HG03045 (cell line): Measurements from ENCODE around the gene PCDH11Y.
"Not testable (repeated sequence)": the region's sequence is repeated elsewhere in the genome, so short reads cannot be mapped to it uniquely, and the experiment has no call there.

Source experiments
- ATAC-seq: cut with Tn5 transposase; IDR thresholded peaks from one replicate; pipeline ENCODE4 v1.9.1; 2021; ENCODE audit warnings: mild to moderate bottlenecking, moderate library complexity; ENCODE audit not compliant: unreplicated experiment

PCDH11Y gene, protein sequence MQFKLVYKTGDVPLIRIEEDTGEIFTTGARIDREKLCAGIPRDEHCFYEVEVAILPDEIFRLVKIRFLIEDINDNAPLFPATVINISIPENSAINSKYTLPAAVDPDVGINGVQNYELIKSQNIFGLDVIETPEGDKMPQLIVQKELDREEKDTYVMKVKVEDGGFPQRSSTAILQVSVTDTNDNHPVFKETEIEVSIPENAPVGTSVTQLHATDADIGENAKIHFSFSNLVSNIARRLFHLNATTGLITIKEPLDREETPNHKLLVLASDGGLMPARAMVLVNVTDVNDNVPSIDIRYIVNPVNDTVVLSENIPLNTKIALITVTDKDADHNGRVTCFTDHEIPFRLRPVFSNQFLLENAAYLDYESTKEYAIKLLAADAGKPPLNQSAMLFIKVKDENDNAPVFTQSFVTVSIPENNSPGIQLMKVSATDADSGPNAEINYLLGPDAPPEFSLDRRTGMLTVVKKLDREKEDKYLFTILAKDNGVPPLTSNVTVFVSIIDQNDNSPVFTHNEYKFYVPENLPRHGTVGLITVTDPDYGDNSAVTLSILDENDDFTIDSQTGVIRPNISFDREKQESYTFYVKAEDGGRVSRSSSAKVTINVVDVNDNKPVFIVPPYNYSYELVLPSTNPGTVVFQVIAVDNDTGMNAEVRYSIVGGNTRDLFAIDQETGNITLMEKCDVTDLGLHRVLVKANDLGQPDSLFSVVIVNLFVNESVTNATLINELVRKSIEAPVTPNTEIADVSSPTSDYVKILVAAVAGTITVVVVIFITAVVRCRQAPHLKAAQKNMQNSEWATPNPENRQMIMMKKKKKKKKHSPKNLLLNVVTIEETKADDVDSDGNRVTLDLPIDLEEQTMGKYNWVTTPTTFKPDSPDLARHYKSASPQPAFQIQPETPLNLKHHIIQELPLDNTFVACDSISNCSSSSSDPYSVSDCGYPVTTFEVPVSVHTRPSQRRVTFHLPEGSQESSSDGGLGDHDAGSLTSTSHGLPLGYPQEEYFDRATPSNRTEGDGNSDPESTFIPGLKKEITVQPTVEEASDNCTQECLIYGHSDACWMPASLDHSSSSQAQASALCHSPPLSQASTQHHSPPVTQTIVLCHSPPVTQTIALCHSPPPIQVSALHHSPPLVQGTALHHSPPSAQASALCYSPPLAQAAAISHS (N-terminal part only)

DNA sequence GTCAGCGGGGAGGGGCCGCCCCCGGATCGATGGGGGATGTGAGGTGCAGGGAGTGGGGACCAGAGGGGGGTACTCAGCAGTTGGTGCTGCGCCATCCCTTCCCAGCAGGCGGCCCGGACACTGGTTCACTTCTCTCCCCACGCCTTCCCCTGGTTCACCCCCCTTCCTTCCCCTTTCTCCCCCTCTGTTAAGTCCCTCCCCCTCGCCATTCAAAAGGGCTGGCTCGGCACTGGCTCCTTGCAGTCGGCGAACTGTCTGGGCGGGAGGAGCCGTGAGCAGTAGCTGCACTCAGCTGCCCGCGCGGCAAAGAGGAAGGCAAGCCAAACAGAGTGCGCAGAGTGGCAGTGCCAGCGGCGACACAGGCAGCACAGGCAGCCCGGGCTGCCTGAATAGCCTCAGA is at the start of gene PCDH11Y:
Gene PCDH11Y (plus strand): TSS at position 240 of the 400 bp plus-strand sequence. CDS start 56,804 bp downstream, outside the sequence.
- not testable (repeated sequence) for ATAC-seq

DNA sequence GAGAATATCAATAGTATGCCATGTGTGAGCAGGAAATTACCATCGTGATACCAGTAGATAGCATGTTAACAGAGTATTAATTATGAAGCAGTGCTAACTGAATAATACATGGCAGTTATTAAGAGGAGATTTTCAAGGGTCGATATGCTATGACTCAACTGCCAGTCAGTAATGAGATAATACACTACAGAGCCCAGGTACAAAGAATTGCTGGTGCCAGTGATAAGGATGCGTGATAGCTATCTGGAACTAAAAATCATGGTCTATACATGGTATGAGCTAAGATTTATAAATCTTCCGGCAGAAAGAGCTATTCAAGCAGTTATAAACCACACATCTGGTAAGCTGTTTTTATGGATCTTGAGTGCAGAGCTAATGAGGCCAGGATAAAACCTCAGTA is 32.2 kb upstream of the PCDH11Y start:
- not testable (repeated sequence) for ATAC-seq

DNA sequence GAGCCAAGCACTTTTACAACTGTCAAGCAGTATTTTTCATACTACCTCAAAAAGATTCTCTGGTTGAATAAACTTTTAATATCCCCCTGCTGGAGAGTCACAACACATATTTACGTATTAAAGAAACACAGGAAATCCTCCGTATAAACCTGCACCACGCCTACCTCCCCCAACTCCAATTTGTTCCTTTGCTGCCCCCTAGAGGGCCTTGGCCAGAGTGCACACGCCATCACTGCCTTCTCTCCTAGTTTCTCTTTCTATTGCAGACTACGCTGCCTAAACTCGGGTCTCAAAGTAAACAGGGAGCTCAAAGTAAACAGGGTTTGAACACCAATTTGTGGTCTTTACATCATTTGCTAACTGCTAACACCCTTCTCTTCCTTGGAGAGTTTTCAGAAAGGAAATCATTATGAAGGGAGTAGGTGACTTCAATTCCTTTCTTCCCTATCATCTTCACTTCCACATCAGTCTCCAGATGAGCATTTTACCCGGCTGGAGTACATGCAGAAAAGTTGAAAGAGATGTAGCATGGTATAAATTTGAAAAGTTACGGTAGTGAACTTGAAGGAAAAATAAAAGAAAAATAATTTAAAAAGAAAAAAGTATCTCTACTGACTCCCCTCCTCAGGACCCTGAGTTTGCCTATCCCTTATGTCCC is 8.2 kb upstream of the PCDH11Y start:
- ATAC-seq, result peak; percentile 99

DNA sequence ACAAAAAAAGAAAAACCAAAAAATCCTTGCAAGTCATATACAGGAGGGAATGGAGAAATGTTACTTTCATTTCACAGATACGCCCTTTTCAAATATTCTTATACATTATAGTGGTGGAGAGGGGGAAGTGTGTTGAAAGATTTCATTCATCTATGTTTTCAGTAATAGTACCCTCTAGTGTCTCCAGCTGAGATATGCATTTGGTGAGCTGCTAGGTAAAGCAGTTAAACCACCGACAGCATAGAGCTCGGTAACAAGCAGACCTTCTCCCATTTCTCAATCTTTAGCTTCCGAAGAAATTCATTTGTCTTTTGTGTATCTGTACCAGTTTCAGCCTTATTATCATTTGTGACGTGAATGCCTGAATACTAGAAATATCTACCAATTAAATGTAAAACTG is 5.2 kb upstream of the PCDH11Y start:
- ATAC-seq, result not testable (repeated sequence)

DNA sequence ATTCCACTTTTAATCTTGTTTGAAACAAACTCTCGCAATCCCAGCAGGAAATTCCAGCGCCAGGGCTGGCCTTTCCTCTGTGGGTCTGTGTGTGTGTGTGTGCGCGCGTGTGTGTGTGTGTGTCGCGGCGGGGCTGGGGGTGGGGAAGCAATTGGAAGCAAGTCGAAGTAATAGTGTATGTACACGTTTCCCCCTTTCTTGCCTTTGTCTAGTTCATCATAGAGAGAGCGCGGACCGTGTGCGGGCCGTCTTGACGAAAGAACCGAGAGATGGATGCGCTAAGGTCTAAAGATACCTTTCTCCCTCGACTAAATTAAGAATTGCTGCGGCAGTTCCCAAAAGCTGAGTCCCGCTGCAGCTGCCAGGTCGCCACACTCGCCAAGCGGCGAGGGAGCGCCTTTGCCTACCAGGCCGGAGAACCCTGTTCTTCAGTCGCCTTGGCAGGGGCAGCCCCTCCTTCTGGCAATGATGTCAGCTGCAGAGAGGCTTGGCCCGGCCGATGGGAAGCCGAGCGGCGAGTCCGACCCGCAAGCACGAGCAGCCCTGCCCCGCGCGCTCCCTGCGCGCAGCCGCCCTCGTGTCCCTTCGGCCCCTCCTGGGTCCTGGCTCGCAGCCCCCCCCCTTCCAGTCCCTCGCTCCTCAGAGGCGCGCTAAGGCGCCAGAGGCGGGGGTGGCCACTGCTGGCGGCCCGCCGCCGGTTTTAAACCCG is 2.5 kb downstream of the PCDH11Y start:
- ATAC-seq, result not testable (repeated sequence)

DNA sequence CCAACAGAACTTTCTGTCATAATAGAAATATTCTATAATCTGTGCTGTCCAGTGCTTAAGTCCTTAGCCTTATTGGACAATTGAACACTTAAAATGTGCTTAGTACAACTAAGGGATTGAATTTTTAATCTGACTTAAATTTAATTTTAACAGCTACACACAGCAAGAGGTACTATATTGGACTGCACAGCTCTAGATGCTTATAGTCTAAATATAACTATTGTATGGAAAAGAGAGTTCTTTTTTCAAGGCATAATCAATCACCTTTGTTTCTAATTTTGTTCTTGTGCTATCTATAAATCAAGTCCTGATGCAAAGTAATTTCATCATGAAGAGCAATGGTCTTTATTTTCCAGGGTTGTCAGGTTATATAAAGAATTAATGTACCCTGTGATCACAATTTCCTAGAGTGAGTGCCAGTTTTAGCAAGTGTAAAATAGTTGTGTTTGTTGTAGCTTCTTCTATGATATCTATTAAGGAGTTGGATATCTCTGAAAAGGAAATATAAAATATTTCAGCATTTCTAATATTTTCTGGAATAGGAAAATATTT is 39.0 kb downstream of the PCDH11Y start:
- ATAC-seq, result not testable (repeated sequence)

DNA sequence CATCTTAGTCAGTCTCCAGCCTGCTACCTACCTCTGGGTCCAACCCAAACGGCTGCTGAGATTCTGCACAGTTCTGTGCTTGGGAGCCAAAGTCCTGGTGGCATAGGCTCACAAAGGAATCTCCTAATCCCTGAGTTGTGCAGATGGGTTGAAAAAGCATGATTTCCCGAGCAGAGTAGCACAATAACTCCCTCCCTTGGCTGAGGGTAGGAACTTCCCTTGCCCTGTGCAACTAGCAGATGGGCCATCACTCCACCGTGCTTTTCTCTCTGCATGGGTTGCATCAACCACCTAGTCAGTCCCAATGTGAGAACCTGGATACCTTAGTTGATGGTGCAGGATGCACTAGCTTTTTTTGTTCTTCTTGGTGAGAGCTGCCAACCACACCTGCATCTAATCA is 82.9 kb downstream of the PCDH11Y start:
- not testable (repeated sequence) for ATAC-seq

DNA sequence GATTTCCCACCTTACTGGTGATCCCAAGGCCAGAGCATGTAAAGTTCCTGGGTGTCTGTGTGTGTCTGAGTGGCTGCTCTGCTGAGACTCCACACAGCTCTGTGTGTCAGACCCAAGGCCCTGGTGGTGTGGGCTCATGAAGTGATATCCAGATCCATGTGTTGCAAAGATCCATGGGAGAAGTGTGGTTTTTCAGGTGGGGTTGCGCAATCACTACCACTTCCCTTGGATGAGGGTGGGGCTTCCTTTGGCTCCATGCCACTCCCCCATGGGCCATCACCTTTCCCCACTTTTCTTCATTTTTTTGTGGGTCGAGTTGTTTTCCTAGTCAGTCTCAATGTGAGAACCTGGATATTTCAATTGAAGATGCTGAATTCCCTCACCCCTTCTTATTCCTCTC is 182.9 kb downstream of the PCDH11Y start:
- ATAC-seq, result not testable (repeated sequence)

DNA sequence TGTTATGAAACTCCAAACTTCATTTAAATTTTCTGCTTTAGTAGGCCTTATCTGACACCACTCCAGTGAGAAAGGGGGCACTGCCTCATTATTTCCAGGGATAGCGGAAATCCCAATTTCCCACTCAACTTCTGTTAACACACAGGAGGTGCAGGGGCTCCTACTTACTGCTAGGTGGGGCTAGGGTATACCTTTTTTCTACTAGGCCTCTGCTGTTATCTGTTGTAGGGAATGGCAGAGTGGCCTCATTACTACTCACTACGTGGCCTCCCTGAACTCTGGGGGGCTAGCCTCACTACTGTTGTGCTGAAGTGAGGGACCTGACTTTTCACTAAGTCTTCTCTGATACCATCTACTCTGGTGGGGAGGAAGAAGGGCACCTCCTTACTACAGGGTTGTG is 215.0 kb downstream of the PCDH11Y start:
- not testable (repeated sequence) for ATAC-seq

DNA sequence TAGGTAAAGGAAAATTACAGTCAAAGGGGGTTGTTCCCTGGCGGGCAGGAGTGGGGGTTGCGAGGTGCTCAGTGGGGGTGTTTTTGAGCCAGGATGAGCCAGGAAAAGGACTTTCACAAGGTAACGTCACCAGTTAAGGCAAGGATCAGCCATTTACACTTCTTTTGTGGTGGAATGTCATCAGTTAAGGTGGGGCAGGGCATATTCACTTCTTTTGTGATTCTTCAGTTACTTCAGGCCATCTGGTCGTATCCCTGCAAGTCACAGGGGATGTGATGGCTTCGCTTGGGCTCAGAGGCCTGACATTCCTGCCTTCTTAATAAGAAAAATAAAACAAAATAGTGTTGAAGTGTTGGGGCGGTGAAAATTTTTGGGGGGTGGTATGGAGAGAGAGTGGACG is 324.8 kb downstream of the PCDH11Y start:
- ATAC-seq, result not testable (repeated sequence)

DNA sequence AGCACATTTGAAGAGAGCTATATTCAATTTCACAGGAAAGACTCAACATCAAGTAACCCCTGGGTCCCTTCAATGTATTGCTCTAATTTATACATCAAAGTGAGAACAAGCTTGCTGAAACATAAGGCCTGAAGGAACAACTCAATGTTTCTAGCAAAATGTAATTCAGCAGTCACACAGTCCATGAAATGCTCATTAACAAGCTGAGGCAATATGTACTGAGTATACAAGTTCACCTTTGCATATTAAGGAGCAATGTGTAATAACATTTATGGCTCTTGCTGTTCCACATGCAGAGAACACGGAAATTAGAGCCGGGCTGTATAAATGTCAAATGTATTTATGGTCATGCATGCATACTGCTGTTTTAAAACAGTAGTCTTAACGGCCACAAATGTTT is 342.1 kb downstream of the PCDH11Y start:
- ATAC-seq, result not testable (repeated sequence)

DNA sequence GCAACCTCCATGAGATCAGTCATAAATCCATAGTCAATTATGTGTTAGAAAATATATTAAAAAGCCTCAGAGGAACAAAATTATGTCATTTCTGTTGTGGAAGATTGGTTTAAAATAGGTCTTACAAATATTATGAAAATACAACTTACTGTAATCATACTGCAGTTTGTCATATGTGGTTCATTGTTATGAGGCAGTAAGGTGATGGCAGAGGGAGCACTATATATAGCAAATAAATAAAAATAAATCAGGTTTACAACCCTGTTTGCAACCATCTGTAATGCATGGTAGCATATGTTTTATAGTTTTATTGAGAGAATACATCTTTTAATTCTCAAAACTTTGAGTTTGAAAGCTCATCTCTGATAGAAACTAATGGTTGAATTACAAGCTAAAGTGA is 543.6 kb downstream of the PCDH11Y start:
- ATAC-seq, result not testable (repeated sequence)

DNA sequence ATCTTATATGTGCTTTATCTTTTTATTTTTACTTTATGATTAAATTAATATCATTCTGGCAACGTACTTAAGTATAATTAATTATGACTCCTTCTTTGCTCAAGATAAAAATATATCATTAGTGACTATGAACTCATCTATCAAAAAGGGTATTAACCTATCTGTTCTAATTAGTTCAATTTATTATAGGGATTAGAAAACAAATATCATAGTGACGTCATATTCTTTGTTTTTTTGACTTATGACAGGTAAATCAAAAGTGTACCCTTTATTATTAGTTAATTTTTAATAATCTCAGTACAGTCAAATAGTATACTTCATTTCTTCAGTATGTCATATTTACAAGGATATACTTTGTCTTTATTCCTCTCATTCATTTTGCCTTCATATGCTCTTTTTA is 638.5 kb downstream of the PCDH11Y start:
- not testable (repeated sequence) for ATAC-seq

DNA sequence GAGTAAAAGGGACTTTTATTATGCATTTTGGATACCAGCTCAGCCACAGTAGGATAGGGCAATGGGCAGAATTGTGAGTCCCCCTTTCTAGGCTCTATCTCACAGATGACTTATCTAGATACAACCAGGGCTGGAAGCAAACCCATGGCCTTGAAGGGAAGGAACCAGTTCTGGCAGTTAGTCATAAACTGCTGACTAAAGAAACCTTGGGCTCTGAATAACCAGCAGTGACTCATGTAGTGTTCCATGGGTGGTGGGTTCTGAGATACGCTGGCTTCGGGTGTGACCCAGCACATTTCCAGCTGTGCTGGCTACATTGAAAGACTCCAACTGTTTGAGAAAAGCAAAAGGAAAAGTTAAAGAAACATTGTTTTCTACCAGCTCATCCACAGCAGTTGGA is 679.2 kb downstream of the PCDH11Y start:
- ATAC-seq, result not testable (repeated sequence)

DNA sequence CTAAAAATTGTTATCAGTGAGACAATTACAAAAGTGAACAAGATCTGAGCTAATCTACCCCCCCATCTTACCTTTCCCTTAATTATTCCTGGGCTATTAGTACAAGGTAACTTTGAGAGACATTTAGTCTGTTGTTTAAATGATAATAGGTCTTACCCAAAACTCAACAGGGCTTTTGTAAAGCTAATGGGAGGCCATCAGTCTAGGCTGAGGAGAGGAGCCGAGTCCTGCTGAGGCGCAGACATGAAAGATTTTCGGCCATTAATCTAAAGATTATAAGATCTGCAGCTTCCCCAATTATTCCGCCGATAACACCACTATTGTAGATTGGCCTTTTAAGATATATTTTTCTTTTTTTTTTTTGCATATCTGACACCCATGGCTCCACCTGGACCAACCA is 708.6 kb downstream of the PCDH11Y start:
- ATAC-seq, result not testable (repeated sequence)

DNA sequence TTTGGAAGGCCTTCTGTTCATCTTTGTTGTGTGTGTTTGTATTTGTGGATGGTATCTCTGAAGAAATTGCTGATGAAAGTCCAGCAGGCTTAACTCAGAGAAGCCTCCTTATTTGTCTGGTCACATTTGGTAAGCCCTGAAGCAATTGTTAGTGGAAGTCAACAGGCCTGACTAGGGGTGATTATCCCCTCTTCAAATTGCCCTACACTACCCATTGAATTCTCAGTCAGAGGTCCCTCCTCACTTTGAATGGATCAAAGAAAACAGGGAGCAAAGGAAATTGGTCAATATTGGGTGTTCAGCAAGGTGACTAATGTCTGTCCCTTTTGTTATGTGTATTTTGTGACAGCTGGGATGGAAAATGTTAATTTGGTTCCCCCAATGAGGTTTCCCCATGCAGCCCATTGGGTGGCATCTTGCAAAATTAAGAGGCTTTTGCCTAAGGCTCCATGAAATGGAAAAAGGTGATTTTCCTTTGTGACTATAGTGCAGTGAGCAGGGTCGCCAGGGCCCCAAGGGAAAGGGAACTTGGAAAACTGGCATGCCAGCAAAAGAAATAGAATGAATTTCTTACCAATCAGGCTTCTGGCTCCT is 709.8 kb downstream of the PCDH11Y start:
- not testable (repeated sequence) for ATAC-seq

DNA sequence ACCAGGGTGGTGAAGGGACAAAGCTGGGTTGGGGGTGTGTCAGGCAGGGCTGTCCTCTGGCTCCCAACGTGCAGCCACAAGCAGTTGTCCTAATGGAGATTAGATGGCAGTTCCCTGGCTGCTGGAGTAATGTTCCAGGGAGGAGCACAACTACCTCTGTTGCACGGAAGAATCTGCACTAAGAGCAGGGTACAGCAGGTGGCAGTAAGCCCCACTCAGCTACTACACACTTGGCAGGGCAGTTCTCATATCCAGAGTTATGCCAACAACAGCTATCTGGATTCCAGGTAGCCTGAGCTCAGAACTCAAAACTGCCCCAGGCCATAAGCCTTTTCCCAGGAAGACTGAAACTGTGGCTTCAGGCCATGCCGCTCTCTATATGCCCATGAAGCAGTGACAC is 761.3 kb downstream of the PCDH11Y start:
- not testable (repeated sequence) for ATAC-seq

DNA sequence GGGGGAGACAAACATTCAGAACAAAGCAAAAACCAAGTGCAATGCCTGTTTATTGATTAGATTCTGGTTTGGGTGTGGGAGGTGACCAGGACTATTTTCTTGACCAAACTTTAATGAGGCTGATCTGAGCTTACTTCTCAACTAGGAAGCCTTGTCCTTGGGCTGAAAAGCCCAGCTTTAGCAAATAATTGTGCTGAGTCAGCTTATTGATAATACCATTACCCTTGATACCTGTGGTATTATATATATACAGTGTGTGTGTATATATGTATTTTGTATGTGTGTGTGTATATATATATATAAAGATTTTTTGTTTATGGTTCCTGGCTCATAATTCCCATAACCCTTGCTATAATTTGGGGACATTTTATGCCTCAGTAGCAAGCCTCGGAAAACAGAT is 776.4 kb downstream of the PCDH11Y start:
- not testable (repeated sequence) for ATAC-seq
